Measurements from ENCODE around the gene GPA33. TPM values are rescaled to one million over a fixed set of nuclear protein-coding genes. Genes with fewer than 3 reads are reported as not detected.

The GPA33 gene
- total RNA-seq, 4 donors from 2014 or later, result not detected

DNA sequence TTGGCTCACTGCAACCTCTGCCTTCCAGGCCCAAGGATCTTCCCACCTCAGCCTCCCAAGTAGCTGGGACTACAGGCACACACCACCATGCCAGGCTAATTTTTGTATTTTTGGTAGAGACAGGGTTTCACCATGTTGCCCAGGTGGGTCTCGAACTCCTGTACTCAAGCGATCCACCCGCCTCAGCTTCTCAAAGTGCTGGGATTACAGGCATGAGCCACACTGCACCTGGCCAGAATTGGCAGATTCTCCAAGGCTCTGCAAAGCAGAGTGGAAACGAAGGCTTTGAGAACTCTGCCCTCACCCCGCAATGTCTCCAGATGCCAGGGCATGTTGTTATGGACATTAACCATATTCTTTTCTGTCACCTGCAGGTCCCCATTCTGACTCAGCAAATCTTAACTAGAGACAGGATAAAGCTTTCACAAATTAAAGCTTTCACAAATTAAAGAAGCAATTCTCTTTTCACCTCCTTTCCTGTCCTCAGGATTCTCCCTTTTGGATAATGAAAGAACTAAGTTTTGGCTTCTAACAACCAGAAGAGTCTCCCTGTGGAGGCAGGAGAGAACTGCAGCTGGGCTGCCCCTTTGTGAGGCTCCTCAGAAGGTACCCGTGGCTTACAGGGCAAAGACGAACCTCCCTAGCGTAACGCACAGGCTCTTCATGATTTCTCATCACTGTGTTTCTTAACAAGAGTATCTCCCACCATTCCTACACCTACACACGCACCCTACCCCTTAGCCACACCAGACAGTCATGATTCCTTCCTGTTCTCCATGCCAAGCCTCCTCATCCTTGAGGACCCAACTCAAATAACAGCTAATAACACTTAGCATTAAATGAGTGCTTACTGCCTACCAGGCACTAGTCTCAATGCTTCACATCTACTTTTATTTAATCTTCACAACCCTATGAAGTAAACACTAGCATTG is 29.8 kb downstream of the GPA33 start:
- Histone ChIP-seq H3K36me3 (no peaks in the 10 kb centered on the region), H3K9me3 (no peaks in the 10 kb centered on the region), H3K4me1 (peaks cover 0 to 9% (median 4%) of the 10 kb centered on the region in 4 donors), H3K4me3 (no peak overlapping the region), H3K27ac (no peak overlapping the region), H3K27me3 (peaks cover 0 to 8% of the 10 kb centered on the region in 2 donors)
- TF ChIP-seq POLR2A (IDR thresholded peaks at IDR 0.05) (no peak), EP300 (IDR thresholded peaks at IDR 0.05) (no peak)
- TF ChIP-seq, protein P1, sequence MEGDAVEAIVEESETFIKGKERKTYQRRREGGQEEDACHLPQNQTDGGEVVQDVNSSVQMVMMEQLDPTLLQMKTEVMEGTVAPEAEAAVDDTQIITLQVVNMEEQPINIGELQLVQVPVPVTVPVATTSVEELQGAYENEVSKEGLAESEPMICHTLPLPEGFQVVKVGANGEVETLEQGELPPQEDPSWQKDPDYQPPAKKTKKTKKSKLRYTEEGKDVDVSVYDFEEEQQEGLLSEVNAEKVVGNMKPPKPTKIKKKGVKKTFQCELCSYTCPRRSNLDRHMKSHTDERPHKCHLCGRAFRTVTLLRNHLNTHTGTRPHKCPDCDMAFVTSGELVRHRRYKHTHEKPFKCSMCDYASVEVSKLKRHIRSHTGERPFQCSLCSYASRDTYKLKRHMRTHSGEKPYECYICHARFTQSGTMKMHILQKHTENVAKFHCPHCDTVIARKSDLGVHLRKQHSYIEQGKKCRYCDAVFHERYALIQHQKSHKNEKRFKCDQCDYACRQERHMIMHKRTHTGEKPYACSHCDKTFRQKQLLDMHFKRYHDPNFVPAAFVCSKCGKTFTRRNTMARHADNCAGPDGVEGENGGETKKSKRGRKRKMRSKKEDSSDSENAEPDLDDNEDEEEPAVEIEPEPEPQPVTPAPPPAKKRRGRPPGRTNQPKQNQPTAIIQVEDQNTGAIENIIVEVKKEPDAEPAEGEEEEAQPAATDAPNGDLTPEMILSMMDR (IDR thresholded peaks at IDR 0.05), result peak in 1 of 5 experiments; percentile 7
- 74 to 76% methylated on average over 10 of the region's 10 CpGs for WGBS, 2 donors
- no peak for DNase-seq (ENCODE audit: low spot score in 2 of 2)

DNA sequence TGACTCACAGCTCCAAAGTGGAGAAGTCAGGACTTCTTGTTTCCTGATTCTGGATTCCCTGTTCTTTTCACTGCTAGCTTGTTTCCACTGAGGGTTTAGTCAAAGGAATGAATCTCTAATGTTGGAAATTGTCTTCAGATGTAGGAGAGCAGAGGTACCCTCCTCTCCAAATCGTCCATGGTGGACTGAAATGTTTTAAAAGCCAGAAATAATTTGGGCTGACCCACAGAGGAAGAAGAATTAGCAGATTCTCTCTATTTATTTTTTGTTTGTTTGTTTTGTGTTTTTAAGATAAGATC is 30.4 kb downstream of the GPA33 start:
- Histone ChIP-seq H3K9me3 (no peaks in the 10 kb centered on the region), H3K27me3 (peaks cover 0 to 8% of the 10 kb centered on the region in 2 donors), H3K36me3 (no peaks in the 10 kb centered on the region), H3K4me1 (peaks cover 0 to 9% (median 4%) of the 10 kb centered on the region in 4 donors), H3K27ac (no peak overlapping the region), H3K4me3 (no peak overlapping the region)
- 42 to 48% methylated on average over 1 of the region's 1 CpG for WGBS, 2 donors
- no peak for DNase-seq (ENCODE audit: low spot score in 2 of 2)
- TF ChIP-seq, protein P1 (IDR thresholded peaks at IDR 0.05), result no peak
- TF ChIP-seq POLR2A (IDR thresholded peaks at IDR 0.05), result no peak
- TF ChIP-seq EP300 (IDR thresholded peaks at IDR 0.05), result no peak

DNA sequence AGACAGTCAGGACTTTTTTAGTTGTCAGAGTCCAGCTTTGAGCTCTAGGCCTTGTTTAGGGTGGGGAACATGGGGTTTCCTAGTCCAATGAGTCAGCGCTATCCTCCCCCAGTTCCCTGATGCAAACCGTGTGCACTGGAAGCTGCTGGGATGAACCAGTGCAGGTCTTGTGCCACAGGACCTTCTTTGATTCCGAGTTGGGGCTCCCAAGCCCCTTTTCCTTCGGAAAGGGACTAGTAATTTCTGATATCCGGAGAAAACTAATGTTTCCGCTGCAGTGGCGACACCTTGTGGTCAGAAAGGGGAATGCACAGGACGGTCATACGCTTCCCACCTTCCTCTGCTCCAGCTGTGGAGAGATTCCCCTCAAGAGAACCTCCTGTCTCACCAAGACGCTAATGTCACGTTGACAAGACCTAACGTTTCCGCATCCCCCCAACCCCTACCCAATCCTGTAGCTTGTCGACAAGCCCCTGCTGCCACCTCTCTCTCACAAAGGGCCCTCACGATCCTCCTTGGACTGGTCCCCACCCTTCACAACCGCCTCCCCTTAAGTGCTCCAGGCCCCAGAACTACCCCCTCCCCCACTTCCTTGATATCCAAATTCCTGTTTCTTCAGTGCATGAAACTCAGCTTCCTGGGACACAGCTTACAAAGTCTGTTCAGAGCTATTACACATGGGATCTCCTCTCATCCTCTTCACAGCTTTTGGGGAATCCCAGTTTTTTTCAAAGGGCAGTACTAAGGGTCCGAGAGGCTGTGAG is 30.9 kb downstream of the GPA33 start:
- no peaks in the 10 kb centered on the region for H3K9me3 ChIP-seq
- peak; percentile 62 to 84 for DNase-seq (ENCODE audit: low spot score in 2 of 2)
- H3K36me3 ChIP-seq, result no peaks in the 10 kb centered on the region
- peaks cover 0 to 8% of the 10 kb centered on the region in 2 donors for H3K27me3 ChIP-seq
- H3K4me3 ChIP-seq, result no peak overlapping the region
- TF ChIP-seq POLR2A (IDR thresholded peaks at IDR 0.05) (no peak), EP300 (IDR thresholded peaks at IDR 0.05) (no peak)
- TF ChIP-seq, protein P1 (IDR thresholded peaks at IDR 0.05), result peak; percentile 89 to 93 (median 91)
- H3K27ac ChIP-seq, result no peak overlapping the region
- H3K4me1 ChIP-seq, result peaks cover 0 to 9% (median 4%) of the 10 kb centered on the region in 4 donors
- WGBS, 2 donors, result 9 to 10% methylated on average over 13 to 17 of the region's 17 CpGs

DNA sequence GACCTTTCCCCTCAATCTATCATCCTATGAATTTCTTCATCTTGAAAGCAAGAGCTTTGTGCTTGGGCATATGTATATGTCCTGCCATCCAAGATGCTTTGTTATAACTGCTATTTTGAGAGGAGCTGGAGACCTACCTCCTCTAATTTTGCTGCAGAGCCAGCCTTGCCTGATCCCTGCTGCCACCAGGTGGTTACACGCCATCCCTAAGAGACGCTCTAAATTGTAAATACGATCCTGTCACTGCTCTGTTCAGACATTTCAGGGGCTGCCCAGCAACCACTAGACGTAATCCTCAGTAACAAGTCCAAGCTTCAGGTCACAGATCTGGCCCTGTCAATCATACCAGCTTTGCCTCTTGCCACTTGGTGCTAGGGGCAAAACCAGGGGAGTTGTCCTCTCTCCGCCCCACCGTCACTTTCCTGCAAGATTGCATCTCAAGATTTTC is 32.9 kb downstream of the GPA33 start:
- Histone ChIP-seq H3K36me3 (no peaks in the 10 kb centered on the region), H3K27me3 (peaks cover 0 to 8% of the 10 kb centered on the region in 2 donors), H3K27ac (no peak overlapping the region), H3K9me3 (no peaks in the 10 kb centered on the region), H3K4me1 (peaks cover 0 to 9% (median 4%) of the 10 kb centered on the region in 4 donors), H3K4me3 (no peak overlapping the region)
- DNase-seq (ENCODE audit: low spot score in 2 of 2), result no peak
- WGBS, 2 donors, result 45 to 53% methylated on average over 6 of the region's 6 CpGs
- TF ChIP-seq POLR2A (IDR thresholded peaks at IDR 0.05) (no peak), EP300 (IDR thresholded peaks at IDR 0.05) (no peak)
- TF ChIP-seq, protein P1 (IDR thresholded peaks at IDR 0.05), result peak in 2 of 5 experiments; percentile 15 to 25
